DMS 273 (cell line): ENCODE data around the gene ZNF614.
"Not testable (repeated sequence)": the region's sequence is repeated elsewhere in the genome, so short reads cannot be mapped to it uniquely, and the experiment has no call there.

Experiments used
- DNase-seq: peaks from one replicate; lab custom pipeline; 2025; ENCODE audit not compliant: unreplicated experiment; lab: John Stamatoyannopoulos, UW

Gene ZNF614

DNA sequence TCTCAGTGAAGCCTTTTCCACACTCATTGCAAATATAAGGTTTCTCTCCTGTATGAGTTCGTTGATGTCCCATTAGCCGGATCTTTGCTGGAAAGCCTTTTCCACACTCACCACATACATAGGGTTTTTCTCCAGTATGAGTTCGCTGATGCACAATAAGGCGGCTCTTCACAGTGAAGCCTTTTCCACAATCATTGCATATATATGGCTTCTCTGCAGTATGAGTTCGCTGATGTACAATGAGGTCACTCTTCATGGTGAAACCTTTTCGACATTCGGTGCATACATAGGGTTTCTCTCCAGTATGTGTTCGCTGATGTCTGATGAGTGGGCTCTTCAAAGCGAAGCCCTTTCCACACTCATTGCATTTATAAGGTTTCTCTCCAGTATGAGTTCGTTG is 34.8 kb downstream of the ZNF614 start:
- no peak for DNase-seq

DNA sequence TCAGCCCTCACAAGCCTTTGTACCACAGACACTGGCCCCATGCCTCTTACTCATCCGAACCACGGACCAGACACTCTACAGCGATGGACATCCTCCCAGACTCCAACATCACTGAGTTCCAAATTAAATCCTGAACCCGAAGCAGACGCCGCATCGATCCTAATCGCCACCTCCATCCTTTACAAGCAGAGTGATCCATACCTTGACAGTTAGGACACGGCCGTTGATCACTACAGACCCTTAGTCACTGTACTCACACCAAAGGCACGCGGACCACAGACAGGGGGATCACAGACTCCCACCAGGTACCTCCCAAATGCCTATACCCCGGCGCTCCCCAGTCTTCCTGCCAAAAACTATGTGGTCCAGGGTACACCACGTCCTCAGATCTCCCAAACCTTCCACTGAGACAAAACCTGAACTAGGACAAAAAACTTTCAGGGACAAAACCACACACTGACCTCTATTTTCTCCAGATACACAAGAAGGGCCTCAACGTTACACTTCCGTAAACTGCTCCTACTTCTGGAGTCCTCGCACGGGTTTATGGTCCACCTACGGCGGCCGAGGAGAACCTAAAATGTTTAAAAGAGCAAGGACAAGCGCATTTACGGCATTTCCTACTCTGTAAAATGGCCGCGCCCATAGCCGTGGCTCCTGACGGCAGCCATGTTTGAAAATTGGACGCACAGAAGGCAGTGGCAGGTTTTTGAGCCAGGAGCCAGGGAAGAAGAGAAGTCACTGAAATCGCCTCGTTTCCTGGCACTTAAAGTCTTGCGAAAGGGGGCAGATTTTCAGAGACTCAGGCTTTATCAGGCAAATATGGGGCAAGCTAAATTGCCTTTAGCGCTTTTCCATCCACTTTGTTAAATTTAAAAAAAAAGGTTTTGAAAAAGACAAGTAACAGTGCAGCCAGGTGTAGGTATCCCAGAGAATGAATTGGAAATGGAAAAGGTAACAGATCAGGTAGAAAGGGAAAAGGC is 41.6 kb downstream of the ZNF614 start, which contains the start of gene ZNF350:
TSS of gene ZNF350 (minus strand) at position 532 of the 983 bp plus-strand sequence. CDS start 12,480 bp downstream, outside the sequence.
- peak; percentile 98 for DNase-seq

DNA sequence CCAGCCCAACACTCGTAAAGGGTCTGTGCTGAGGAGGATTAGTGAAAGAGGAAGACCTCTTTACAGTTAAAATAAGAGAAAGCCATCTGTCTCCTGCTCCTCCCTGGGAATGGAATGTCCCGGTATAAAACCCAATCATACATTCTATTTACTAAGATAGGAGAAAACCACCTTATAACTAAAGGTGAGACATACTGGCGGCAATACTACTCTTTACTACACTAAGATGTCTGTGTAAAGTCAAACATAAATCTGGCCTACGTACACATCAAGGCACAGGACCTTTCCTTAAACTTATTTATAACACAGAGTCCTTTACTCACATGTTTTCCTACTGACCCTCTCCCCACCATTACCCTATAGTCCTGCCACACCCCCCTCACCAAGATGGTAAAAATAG is 44.8 kb downstream of the ZNF614 start:
- DNase-seq, result no peak

DNA sequence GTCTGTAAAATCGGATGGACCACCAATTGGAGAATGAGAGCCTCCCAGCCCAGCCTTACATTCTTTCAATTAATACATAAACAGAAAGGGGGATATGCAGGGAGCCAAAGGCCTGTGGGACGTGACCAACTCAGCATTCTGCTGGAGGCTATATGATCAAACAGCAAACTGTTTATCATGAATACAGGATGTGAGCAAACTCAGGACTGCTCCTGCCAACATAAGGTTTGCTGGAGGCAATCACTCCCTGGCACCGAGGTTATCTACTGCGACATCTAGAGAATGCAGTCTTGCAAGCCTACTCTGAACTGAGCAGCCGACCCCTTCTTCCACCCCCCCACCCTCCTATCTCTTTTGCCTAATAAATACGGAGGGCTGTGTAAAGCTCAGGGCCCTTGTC is 47.3 kb downstream of the ZNF614 start:
- DNase-seq, result not testable (repeated sequence)

DNA sequence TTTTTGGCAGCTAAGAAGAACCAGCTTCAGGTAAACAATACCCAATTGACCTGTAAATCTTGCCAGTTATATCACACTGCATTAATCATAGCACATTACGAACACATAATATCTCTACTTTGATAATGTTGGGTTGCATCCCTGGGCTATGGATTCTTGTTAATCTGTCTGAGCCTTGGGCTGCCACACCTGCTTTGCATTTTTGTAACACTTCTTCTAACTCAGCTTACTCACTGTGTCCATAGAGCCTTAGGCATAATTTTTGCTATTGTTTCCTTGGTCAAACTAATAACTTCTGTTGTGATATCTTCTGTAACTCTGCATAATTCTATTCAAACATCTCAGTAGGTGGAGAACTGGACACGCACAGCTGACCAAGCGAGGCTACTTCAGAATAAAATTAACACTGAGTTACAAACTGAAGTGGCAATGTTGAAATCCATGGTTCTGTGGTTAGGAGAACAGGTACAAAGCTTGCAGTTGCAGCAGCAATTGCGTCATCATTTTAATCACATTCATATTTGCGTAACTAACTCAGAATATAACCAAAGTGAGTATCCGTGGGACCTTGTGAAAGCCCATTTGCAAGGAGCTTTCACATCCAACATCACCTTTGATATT is 48.0 kb downstream of the ZNF614 start:
- DNase-seq, result no peak

DNA sequence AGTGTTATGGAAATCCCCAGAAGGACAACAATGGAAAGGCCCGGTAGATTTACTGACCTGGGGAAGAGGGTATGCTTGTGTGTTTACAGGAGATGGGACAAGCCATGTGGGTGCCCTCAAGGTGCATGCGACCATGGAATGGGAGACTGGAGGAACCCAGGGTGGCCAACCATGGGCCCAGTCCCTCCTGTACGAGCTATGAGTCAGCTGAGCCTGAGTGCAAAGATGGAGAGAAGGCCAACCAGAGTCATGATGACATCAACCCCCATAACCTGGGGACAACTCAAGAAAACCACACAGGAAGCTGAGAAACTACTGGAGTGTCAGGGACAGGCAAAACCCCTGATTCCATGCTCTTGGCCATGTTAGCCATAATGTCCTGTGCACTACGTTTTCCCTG is 49.3 kb downstream of the ZNF614 start:
- no peak for DNase-seq

DNA sequence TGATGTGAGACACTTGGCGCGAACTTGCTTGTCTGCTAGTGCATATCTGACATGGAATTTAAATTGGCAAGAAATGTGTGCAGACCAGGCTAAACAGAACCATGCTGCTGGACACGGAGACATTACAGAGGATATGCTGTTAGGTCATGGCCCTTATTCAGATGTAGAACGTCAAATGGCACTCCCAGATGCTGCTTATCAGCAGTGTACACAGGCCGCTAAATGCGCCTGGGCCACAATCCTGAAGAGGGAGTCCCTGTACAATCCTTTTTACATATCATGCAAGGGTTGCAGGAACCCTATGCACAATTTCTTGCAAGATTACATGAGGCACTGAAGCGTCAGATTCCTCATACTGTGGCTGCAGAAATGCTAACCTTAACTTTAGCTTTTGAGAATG is 50.8 kb downstream of the ZNF614 start:
- no peak for DNase-seq

DNA sequence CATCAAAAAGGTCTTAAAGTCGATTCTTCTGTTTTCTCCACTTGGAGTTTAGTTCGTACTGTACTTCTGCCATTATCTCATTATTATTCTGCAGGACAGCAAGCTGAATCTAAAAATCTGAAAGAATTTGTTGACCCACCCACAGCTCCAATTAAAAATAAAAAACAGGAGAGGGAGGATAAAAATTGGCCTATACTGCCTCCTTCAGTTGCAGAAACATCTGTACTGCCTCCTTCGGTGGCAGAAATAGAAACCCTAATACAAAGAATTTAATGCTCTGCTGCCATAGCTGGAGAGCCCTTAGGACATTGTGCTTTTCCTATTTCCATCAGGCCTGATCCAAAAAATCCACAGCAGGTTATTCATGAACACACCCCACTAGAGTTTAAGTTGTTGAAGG is 51.3 kb downstream of the ZNF614 start:
- DNase-seq, result no peak

DNA sequence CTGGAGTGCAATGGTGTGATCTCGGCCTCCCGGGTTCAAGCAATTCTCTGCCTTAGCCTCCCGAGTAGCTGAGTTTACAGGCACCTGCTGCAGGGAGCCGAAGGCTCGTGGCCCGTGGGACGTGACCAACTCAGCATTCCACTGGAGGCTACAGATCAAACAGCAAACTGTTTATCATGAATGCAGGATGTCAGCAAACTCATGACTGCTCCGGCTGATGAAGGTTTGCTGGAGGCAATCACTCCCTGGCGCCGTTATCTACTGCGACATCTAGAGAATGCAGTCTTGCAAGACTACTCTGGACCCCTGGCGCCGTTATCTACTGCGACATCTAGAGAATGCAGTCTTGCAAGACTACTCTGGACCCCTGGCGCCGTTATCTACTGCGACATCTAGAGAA is 52.4 kb downstream of the ZNF614 start:
- not testable (repeated sequence) for DNase-seq

DNA sequence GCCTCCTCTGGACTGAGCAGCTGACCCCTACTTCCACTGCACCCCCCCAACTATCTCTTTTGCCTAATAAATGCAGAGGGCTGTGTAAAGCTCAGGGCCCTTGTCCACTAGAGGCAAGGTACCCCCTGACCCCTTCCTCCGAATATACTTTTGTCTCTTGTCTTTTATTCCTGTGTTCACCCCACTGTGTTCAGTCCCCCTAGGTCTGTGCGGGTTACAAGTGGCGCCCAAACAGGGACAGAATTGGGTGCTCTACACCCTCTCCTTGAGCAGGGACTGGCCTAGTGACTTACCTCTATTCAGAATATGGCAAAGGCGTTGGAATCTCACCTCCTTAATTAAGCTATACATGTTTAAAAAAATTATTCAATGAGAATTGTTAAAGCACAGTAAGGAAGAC is 56.6 kb downstream of the ZNF614 start:
- DNase-seq, result peak; percentile 33

DNA sequence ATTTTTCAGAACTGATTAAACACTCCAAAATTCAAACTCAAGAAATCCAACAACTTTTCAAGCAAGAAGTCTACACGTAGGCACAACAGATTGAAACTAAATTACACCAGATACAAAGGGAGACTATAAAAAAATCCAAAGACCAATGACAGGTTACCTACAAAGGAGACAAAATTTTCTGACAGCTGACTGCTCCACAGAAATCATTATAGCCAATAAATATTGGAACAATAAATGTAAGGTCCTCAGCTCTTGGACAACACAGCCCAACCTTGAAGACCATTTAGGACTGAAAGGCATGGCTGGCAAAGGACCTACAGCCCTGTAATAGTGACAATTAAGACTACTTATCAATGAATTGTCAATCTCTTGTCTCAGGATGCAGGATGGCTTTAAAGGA is 57.5 kb downstream of the ZNF614 start:
- no peak for DNase-seq

DNA sequence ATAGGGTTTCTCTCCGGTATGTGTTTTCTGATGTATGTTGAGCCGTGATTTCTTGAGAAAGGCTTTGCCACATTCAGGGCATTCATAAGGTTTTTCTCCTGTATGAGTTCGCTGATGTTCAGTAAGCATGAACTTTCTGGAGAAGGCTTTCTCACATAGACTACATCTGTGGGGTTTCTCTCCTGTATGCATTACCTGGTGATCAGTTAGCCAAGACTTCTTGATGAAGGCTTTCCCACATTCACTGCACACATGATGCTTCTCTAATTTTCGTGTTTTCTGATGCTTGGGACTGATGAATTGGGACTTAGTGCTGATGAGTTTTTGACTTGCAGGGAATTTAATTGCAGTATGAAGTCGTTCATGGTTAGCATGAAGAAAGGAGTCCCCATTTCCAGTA is 62.6 kb downstream of the ZNF614 start:
- DNase-seq, result no peak
